Thoracic aorta (tissue), 2 donors: ENCODE measurements around the gene TRMT44. TPM values are rescaled to one million over a fixed set of nuclear protein-coding genes. Genes with fewer than 3 reads are reported as not detected.

ENCODE experiments used
- ATAC-seq: fragments of 150-250 bp; one replicate; pipeline ENCODE4 v1.8.0; 2017; ENCODE audit warnings: low read depth; ENCODE audit not compliant: insufficient number of reproducible peaks, low FRiP score
- DNase-seq: peaks from one replicate; pipeline ENCODE4 v3.0.0-alpha.2; 2020; ENCODE audit warnings: low spot score
- H3K27ac ChIP-seq, 2 donors: fragments of 200-600 bp; sonication (generic); 1 replicate in 1 of 2; 2 replicates in 1 of 2; pipeline ENCODE4 v1.5.1; 2016; ENCODE audit warnings: mild to moderate bottlenecking in 2 of 2, moderate library complexity in 2 of 2
- H3K27me3 ChIP-seq: fragments of 200-600 bp; sonication (generic); replicated peaks from 2 replicates; pipeline ENCODE4 v1.6.0; 2016; ENCODE audit warnings: mild to moderate bottlenecking; ENCODE audit not compliant: insufficient read depth
- H3K36me3 ChIP-seq: fragments of 200-600 bp; sonication (generic); one replicate; pipeline ENCODE4 v1.5.1; 2016
- H3K4me1 ChIP-seq, 2 donors: fragments of 200-600 bp; sonication (generic); 1 replicate in 1 of 2; 2 replicates in 1 of 2; pipeline versions ENCODE4 v1.5.1 to v1.6.0; 2016; ENCODE audit warnings: low read depth in 2 of 2, mild to moderate bottlenecking in 1 of 2; ENCODE audit not compliant: control insufficient read depth in 1 of 2
- H3K4me3 ChIP-seq: fragments of 200-600 bp; sonication (generic); 2 replicates; pipeline ENCODE4 v1.5.1; 2016; ENCODE audit warnings: mild to moderate bottlenecking
- H3K9me3 ChIP-seq: fragments of 200-600 bp; sonication (generic); 2 replicates; pipeline ENCODE4 v1.5.1; 2016
- CTCF ChIP-seq: fragments of 200-600 bp; sonication (generic); IDR thresholded peaks from one replicate; pipeline ENCODE4 v1.5.1; 2019; ENCODE audit warnings: antibody characterized with exemption
- total RNA-seq, 2 donors: library from RNA; depleted of rRNA; stranded (reverse); fragments of >200 nt; gene quantifications; one replicate each; pipeline versions ENCODE4 v1.1.0 to v1.2.3, GENCODE V29; 2016

TRMT44 gene
- total RNA-seq, 2 donors from 2014 or later: 19.8 to 30.5 TPM

DNA sequence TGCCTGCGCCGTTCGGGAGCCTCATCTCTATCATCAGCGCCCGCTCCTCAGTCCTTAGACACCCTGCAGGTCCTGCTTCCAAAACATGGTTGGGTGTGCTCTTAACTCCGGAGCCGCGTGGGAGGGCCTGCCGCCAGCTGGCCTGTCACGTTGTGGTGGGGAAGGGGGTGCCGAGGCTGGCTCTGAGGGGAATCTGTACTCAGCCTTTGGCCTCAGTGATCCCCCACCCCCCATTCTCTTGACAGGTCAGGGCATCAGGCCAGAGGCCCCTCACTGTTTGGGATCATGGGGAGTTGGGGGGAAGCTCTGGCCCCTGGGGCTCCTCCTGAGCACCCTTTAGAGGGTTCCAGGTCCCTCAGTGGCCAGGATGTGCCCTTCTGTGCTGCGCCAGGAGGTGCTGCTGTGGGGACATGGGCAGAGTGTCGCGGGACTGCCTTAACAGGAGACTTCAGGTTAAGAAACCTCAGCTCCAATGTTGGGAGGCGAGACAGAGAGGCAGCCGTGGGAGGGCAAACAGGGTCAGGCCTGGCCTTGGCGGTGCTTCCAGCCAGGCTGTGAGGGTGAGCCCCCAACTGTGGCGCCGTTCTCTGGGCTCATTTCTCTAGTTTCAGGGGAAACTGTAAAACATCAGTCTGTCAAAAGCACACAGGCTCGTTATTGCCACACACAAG is 33.5 kb downstream of the TRMT44 start:
- Histone ChIP-seq H3K9me3 (no peaks in the 10 kb centered on the region), H3K4me3 (no peak overlapping the region), H3K36me3 (peaks cover 15% of the 10 kb centered on the region), H3K27me3 (no peaks in the 10 kb centered on the region), H3K27ac (peak overlapping the region; percentile 79 to 81), H3K4me1 (peaks cover 20 to 31% of the 10 kb centered on the region in 2 donors)
- no peak for TF ChIP-seq CTCF
- DNase-seq (no peak), ATAC-seq (no peak)

DNA sequence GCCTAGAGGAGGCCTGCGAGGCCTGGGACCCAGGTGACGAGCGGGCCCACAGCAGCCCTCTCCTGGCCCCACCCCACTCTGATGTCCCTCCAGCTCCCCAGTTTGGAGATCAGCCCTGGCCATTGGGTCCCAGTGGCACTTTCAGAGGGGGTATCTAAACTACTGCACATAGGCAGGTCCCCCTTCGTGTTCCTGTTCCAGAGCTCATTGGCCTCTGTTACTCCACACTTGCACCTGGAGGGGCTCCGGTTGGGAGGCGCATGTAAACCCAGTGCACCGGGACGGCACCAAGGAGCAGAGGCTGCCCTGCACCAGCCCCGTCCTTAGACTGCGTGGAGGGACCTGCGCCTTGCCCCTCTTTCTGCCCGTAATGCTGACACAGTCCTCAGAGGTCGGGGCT is 34.3 kb downstream of the TRMT44 start:
- ATAC-seq (no peak), DNase-seq (no peak)
- H3K27me3 ChIP-seq: no peaks in the 10 kb centered on the region
- peaks cover 20 to 31% of the 10 kb centered on the region in 2 donors for H3K4me1 ChIP-seq
- no peak for TF ChIP-seq CTCF
- no peak overlapping the region for H3K4me3 ChIP-seq
- H3K27ac ChIP-seq: no peak overlapping the region
- no peaks in the 10 kb centered on the region for H3K9me3 ChIP-seq
- H3K36me3 ChIP-seq: peaks cover 12% of the 10 kb centered on the region

GRCh38 chr4:8475751-8476575 is 35.4 kb downstream of the TRMT44 start:
- no peak overlapping the region for H3K4me3 ChIP-seq
- no peak overlapping the region for H3K27ac ChIP-seq
- H3K4me1 ChIP-seq: peaks cover 20 to 31% of the 10 kb centered on the region in 2 donors
- DNase-seq (no peak), ATAC-seq (no peak)
- no peaks in the 10 kb centered on the region for H3K9me3 ChIP-seq
- peaks cover 8% of the 10 kb centered on the region for H3K36me3 ChIP-seq
- no peak for TF ChIP-seq CTCF
- H3K27me3 ChIP-seq: no peaks in the 10 kb centered on the region

GRCh38 chr4:8477095-8477635 is 36.6 kb downstream of the TRMT44 start:
- TF ChIP-seq CTCF: no peak
- Histone ChIP-seq H3K27ac (no peak overlapping the region), H3K36me3 (peaks cover 8% of the 10 kb centered on the region), H3K4me1 (peaks cover 20 to 28% of the 10 kb centered on the region in 2 donors), H3K4me3 (no peak overlapping the region), H3K27me3 (no peaks in the 10 kb centered on the region), H3K9me3 (no peaks in the 10 kb centered on the region)
- no peak for ATAC-seq
- no peak for DNase-seq

DNA sequence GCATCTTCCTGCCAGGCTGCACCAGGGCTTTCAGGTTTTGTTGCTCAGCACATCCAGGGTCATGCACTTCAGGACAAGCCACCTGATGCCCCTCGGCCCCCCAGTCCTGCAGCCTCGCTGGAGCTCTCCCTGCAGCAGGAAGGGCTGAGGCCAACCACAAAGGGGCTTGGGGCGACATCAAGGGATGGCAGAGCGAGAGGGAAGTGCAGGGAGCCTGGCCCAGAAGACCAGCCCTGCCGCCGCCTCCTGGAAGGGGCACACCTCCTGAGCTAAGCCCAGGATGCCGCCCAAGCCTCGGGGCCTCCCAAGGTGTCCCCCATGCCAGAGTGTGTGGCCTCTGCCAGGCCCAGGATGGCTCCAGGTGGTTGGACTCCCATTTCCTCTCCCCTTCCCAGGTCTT is 37.1 kb downstream of the TRMT44 start:
- no peaks in the 10 kb centered on the region for H3K27me3 ChIP-seq
- H3K9me3 ChIP-seq: no peaks in the 10 kb centered on the region
- TF ChIP-seq CTCF: no peak
- H3K4me1 ChIP-seq: peaks cover 15 to 23% of the 10 kb centered on the region in 2 donors
- no peak for ATAC-seq
- peaks cover 8% of the 10 kb centered on the region for H3K36me3 ChIP-seq
- no peak overlapping the region for H3K4me3 ChIP-seq
- no peak overlapping the region for H3K27ac ChIP-seq
- DNase-seq: no peak
